Measurements from ENCODE around the gene BEND6.

DNA sequence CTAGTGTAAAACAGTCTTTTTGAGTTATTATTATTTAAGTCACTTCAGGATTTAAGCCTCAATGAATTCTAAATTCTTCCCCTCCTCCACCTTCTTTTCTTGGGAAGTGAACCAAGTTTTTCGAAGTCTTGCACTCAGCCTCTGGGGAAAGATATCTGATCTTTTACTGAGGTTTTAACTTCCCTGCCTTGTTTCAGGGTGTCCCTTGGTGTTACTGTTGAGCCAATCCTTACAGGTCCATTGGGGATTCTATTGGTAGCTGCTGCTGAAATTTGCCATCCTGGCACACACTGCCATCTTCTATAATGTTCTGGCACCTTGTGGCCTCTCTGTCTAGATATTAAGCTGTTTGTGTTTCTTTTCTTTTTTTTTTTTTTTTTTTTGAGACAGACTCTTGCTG lies 31.7 kb downstream of the BEND6 start:
- TF ChIP-seq, protein P1, sequence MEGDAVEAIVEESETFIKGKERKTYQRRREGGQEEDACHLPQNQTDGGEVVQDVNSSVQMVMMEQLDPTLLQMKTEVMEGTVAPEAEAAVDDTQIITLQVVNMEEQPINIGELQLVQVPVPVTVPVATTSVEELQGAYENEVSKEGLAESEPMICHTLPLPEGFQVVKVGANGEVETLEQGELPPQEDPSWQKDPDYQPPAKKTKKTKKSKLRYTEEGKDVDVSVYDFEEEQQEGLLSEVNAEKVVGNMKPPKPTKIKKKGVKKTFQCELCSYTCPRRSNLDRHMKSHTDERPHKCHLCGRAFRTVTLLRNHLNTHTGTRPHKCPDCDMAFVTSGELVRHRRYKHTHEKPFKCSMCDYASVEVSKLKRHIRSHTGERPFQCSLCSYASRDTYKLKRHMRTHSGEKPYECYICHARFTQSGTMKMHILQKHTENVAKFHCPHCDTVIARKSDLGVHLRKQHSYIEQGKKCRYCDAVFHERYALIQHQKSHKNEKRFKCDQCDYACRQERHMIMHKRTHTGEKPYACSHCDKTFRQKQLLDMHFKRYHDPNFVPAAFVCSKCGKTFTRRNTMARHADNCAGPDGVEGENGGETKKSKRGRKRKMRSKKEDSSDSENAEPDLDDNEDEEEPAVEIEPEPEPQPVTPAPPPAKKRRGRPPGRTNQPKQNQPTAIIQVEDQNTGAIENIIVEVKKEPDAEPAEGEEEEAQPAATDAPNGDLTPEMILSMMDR (conservative IDR thresholded peaks at IDR 0.05; ENCODE audit: low read length): no peak
- no peak for TF ChIP-seq EZH2phosphoT487 (IDR thresholded peaks at IDR 0.05; ENCODE audit: borderline replicate concordance, low read depth, low read length)

Data from OCI-LY7 (cell line).